ENCODE measurements around the gene SMARCD2.
"Not testable (repeated sequence)": the region's sequence is repeated elsewhere in the genome, so short reads cannot be mapped to it uniquely, and the experiment has no call there.

SMARCD2 gene

GRCh38 chr17:63800783-63801182, 41.7 kb downstream of the SMARCD2 start:
- no peak overlapping the region for H3K27ac ChIP-seq
- no peak for TF ChIP-seq ZFX (IDR thresholded peaks at IDR 0.05; ENCODE audit: borderline replicate concordance)
- TF ChIP-seq, protein P1, sequence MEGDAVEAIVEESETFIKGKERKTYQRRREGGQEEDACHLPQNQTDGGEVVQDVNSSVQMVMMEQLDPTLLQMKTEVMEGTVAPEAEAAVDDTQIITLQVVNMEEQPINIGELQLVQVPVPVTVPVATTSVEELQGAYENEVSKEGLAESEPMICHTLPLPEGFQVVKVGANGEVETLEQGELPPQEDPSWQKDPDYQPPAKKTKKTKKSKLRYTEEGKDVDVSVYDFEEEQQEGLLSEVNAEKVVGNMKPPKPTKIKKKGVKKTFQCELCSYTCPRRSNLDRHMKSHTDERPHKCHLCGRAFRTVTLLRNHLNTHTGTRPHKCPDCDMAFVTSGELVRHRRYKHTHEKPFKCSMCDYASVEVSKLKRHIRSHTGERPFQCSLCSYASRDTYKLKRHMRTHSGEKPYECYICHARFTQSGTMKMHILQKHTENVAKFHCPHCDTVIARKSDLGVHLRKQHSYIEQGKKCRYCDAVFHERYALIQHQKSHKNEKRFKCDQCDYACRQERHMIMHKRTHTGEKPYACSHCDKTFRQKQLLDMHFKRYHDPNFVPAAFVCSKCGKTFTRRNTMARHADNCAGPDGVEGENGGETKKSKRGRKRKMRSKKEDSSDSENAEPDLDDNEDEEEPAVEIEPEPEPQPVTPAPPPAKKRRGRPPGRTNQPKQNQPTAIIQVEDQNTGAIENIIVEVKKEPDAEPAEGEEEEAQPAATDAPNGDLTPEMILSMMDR (IDR thresholded peaks at IDR 0.05): no peak

- no peak overlapping the region for H3K27ac ChIP-seq
- no peak for TF ChIP-seq ZFX (IDR thresholded peaks at IDR 0.05; ENCODE audit: borderline replicate concordance)
- TF ChIP-seq, protein P1 (IDR thresholded peaks at IDR 0.05): no peak
Observed at GRCh38 chr17:63798572-63799106, 43.8 kb downstream of the SMARCD2 start.

DNA sequence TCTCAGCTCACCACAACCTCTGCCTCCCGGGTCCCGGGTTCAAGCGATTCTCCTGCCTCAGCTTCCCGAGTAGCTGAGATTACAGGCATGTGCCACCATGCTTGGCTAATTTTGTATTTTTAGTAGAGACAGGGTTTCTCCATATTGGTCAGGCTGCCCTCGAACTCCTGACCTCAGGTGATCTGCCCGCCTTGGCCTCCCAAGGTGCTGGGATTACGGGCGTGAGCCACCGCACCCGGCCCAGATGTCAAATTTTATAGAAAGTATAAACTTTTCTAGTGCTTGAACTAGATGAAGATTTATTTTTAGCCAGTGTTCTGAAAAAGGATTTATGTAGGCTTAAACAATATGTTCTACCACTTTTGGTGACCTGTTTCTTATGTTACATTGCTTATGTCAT, 46.1 kb downstream of the SMARCD2 start:
- not testable (repeated sequence) for H3K27ac ChIP-seq

- no peak overlapping the region for H3K27ac ChIP-seq
- TF ChIP-seq, protein P1 (IDR thresholded peaks at IDR 0.05): no peak
- no peak for TF ChIP-seq ZFX (IDR thresholded peaks at IDR 0.05; ENCODE audit: borderline replicate concordance)
Observed at GRCh38 chr17:63792055-63792729, 50.3 kb downstream of the SMARCD2 start.

DNA sequence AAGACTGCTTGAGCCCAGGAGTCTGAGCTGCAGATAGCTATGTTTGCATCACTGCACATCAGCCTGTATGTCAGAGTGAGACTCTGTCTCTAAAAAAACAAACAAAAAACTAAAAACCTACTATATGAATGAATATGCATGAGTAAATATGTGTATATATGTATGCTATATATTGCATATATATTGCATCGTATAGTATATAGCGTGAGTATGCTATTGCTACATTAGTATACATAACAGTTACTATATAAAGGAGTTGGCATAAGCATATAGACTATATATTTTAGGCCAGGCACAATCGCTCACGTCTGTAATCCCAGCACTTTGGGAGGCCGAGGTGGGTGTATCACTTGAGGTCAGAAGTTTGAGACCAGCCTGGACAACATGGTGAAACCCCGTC, 52.4 kb downstream of the SMARCD2 start:
- no peak overlapping the region for H3K27ac ChIP-seq
- TF ChIP-seq ZFX (IDR thresholded peaks at IDR 0.05; ENCODE audit: borderline replicate concordance): no peak
- TF ChIP-seq, protein P1 (IDR thresholded peaks at IDR 0.05): no peak

DNA sequence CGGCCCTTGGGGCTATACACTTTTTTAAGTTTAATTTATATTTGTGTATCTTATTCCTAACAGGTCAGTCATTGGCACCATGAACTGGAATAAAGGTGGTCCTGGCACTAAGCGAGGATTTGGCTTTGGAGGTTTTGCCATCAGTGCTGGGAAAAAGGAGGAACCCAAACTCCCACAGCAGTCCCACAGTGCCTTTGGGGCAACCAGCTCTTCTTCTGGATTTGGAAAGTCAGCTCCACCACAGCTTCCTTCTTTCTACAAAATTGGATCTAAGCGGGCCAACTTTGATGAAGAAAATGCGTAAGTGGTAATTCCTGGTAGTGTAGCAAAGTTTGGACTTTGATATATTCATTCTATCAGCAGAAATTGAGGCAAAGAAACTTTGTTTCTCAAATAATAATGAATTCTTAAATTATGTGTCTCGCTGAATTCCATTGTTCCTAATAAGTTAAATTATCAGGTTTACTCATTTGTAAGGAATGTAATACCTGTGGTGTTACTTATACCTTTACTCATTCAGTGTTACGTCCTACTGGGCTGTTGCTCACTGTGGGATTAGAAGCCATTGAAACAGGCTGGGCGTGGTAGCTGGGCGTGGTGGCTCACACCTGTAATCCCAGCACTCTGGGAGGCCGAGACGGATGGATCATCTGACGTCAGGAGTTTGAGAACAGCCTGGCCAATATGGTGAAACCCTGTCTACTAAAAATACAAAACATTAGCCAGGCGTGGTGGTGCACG, 55.3 kb downstream of the SMARCD2 start:
- no peak for TF ChIP-seq ZFX (IDR thresholded peaks at IDR 0.05; ENCODE audit: borderline replicate concordance)
- TF ChIP-seq, protein P1 (IDR thresholded peaks at IDR 0.05): no peak
- no peak overlapping the region for H3K27ac ChIP-seq

- H3K27ac ChIP-seq: no peak overlapping the region
- TF ChIP-seq, protein P1 (IDR thresholded peaks at IDR 0.05): no peak
- TF ChIP-seq ZFX (IDR thresholded peaks at IDR 0.05; ENCODE audit: borderline replicate concordance): no peak
Observed at GRCh38 chr17:63786117-63786516, 56.4 kb downstream of the SMARCD2 start.
